DMS153 (cell line): Measurements from ENCODE around the gene SLC7A7.
"Not testable (repeated sequence)": the region's sequence is repeated elsewhere in the genome, so short reads cannot be mapped to it uniquely, and the experiment has no call there.

Experiments
- DNase-seq: peaks from one replicate; lab custom pipeline; 2025; lab: John Stamatoyannopoulos, UW

SLC7A7 gene

GRCh38 chr14:22748631-22749068 lies 66.6 kb downstream of the SLC7A7 start:
- no peak for DNase-seq

GRCh38 chr14:22748206-22748605 lies 67.0 kb downstream of the SLC7A7 start:
- DNase-seq: no peak

GRCh38 chr14:22747769-22748168 lies 67.5 kb downstream of the SLC7A7 start:
- DNase-seq: no peak

GRCh38 chr14:22740020-22740419 lies 75.2 kb downstream of the SLC7A7 start:
- no peak for DNase-seq

GRCh38 chr14:22739423-22739822 lies 75.8 kb downstream of the SLC7A7 start:
- DNase-seq: no peak

GRCh38 chr14:22737052-22737451 lies 78.2 kb downstream of the SLC7A7 start:
- no peak for DNase-seq

GRCh38 chr14:22736384-22736783 lies 78.9 kb downstream of the SLC7A7 start:
- DNase-seq: not testable (repeated sequence)

GRCh38 chr14:22735096-22735495 lies 80.1 kb downstream of the SLC7A7 start:
- DNase-seq: no peak

GRCh38 chr14:22733829-22734228 lies 81.4 kb downstream of the SLC7A7 start:
- DNase-seq: no peak

- DNase-seq: not testable (repeated sequence)
Measured at GRCh38 chr14:22732062-22732461, 83.2 kb downstream of the SLC7A7 start.

- DNase-seq: no peak
Measured at GRCh38 chr14:22726012-22726411, 89.2 kb downstream of the SLC7A7 start.

GRCh38 chr14:22725374-22725773 lies 89.9 kb downstream of the SLC7A7 start:
- DNase-seq: not testable (repeated sequence)

- DNase-seq: not testable (repeated sequence)
Measured at GRCh38 chr14:22724847-22725246, 90.4 kb downstream of the SLC7A7 start.

GRCh38 chr14:22723815-22724214 lies 91.4 kb downstream of the SLC7A7 start:
- no peak for DNase-seq
